ENCODE data around the gene KCNIP4. TPM values are rescaled to one million over a fixed set of nuclear protein-coding genes. Genes with fewer than 3 reads are reported as not detected.

Gene KCNIP4
- total and polyA plus RNA-seq, 2 experiments from 2014 or later = 0.14 to 0.63 TPM

GRCh38 chr4:21962691-21963090 is 14.1 kb upstream of the KCNIP4 start:
- peaks cover 2% of the 10 kb centered on the region for H3K27me3 Mint-ChIP-seq (ENCODE audit: insufficient read depth, low read depth, poor library complexity)
- H3K4me3 ChIP-seq = no peak overlapping the region
- H3K4me1 ChIP-seq (ENCODE audit: insufficient read depth) = no peaks in the 10 kb centered on the region
- no peaks in the 10 kb centered on the region for H3K79me2 ChIP-seq (replicated peaks; ENCODE audit: insufficient read depth)
- H3K9me2 ChIP-seq (ENCODE audit: insufficient read depth) = peaks cover 10% of the 10 kb centered on the region; the same call in 1 of the 2 replicates
- H3K4me2 ChIP-seq = no peak overlapping the region
- no peaks in the 10 kb centered on the region for H4K20me1 ChIP-seq (replicated peaks; ENCODE audit: insufficient read depth)
- no peaks in the 10 kb centered on the region for H3K36me3 Mint-ChIP-seq (ENCODE audit: low read depth)
- H3K27ac Mint-ChIP-seq = no peak overlapping the region
- no peak overlapping the region for H3K27ac ChIP-seq (ENCODE audit: low read depth)
- no peak for DNase-seq (ENCODE audit: low spot score)
- no peak for TF ChIP-seq JUNB (IDR thresholded peaks at IDR 0.05; ENCODE audit: unreplicated experiment)
- peaks cover 3% of the 10 kb centered on the region; the same call in 1 of the 3 replicates for H3K4me1 Mint-ChIP-seq
- no peak overlapping the region for H3K4me3 Mint-ChIP-seq
- H3K27me3 ChIP-seq (ENCODE audit: insufficient read depth) = no peaks in the 10 kb centered on the region
- no peaks in the 10 kb centered on the region for H3F3A ChIP-seq (replicated peaks; ENCODE audit: low read depth)
- H3K9me3 Mint-ChIP-seq = no peaks in the 10 kb centered on the region; the same call in 2 of the 3 replicates
- H3K36me3 ChIP-seq (ENCODE audit: insufficient read depth) = no peaks in the 10 kb centered on the region
- no peak overlapping the region for H2AFZ ChIP-seq
- no peak for ATAC-seq

GRCh38 chr4:21960793-21961192 is 12.2 kb upstream of the KCNIP4 start:
- no peaks in the 10 kb centered on the region for H3F3A ChIP-seq (replicated peaks; ENCODE audit: low read depth)
- H3K9me2 ChIP-seq (ENCODE audit: insufficient read depth) = peaks cover 7% of the 10 kb centered on the region
- H4K20me1 ChIP-seq (replicated peaks; ENCODE audit: insufficient read depth) = no peaks in the 10 kb centered on the region
- Mint-ChIP-seq H3K36me3 (ENCODE audit: low read depth) (no peaks in the 10 kb centered on the region), H3K4me1 (peaks cover 3% of the 10 kb centered on the region; the same call in 1 of the 3 replicates), H3K9me3 (no peaks in the 10 kb centered on the region; the same call in 2 of the 3 replicates), H3K4me3 (no peak overlapping the region), H3K27me3 (ENCODE audit: insufficient read depth, low read depth, poor library complexity) (peaks cover 2% of the 10 kb centered on the region), H3K27ac (no peak overlapping the region)
- no peaks in the 10 kb centered on the region for H3K36me3 ChIP-seq (ENCODE audit: insufficient read depth)
- no peaks in the 10 kb centered on the region for H3K4me1 ChIP-seq (ENCODE audit: insufficient read depth)
- no peaks in the 10 kb centered on the region for H3K79me2 ChIP-seq (replicated peaks; ENCODE audit: insufficient read depth)
- peak overlapping the region; percentile 67; the same call in 1 of the 2 replicates for H2AFZ ChIP-seq
- DNase-seq (ENCODE audit: low spot score) = no peak
- no peaks in the 10 kb centered on the region for H3K27me3 ChIP-seq (ENCODE audit: insufficient read depth)
- H3K4me2 ChIP-seq = no peak overlapping the region
- no peak overlapping the region for H3K4me3 ChIP-seq
- no peak for TF ChIP-seq ZNF462 (CRISPR knock-in tag; IDR thresholded peaks at IDR 0.05)
- TF ChIP-seq REST (IDR thresholded peaks at IDR 0.05; ENCODE audit: unreplicated experiment) = no peak
- TF ChIP-seq CTCF (conservative IDR thresholded peaks at IDR 0.05; ENCODE audit: low read depth in 2 of 2) = no peak
- TF ChIP-seq NANOG (IDR thresholded peaks at IDR 0.05; ENCODE audit: borderline replicate concordance) = no peak
- no peak overlapping the region for H3K27ac ChIP-seq (ENCODE audit: low read depth)
- ATAC-seq = no peak
